ENCODE results near the gene ASXL1. TPM values are rescaled to one million over a fixed set of nuclear protein-coding genes. Genes with fewer than 3 reads are reported as not detected.
A peak's percentile ranks its signal among the peaks of the same experiment; 100 is the strongest.

Gene ASXL1
- total RNA-seq = 10 to 100 TPM; 43.5 to 79.8 (median 58.4) TPM

DNA sequence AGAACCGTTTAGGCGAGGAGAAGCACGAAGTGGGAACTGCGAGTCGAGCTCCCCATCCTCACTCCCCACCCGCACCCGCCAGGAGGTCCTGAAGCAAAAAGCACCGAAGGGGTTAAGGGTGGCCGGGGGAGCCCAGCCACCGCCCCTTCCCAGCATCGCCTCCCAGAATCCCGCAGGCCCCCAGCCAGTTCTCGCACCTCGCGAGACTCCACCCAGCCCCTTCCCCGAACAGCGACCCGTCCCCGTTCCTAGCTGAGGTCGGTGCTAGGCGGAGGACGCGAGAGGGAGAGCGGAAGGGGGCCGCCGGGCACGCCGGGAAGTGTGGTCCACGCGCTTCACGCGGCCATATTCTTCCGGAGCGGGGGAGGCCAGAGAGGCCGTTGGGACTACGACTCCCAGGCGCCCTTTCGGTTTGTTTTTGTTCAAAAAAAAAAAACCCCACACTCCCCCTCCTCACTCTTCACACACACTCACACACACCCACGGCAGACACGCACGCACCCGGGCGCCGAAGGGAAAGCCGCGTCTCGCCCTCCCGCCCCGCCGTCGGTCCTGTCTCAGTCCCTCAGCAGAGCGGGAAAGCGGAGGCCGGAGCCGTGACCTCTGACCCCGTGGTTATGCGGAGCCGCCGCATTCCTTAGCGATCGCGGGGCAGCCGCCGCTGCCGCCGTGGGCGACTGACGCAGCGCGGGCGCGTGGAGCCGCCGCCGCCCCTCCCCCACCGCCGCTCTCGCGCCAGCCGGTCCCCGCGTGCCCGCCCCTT lies at the start of gene ASXL1:
TSS of gene ASXL1 (plus strand) at position 463 of the 763 bp plus-strand sequence. CDS start 445 bp downstream, outside the sequence.
- WGBS, 2 donors (ENCODE audit: low coverage in 1 of 2) = 2% methylated on average over 12 of the region's 83 CpGs; no CpG with 5 or more reads in 1 of the 2 donors
- Histone ChIP-seq H3K27me3 (no peaks in the 10 kb centered on the region), H3K36me3 (no peaks in the 10 kb centered on the region), H3K9me3 (no peaks in the 10 kb centered on the region), H3K27ac (peak within 1 kb of the TSS; percentile 93 to 99 (median 98)), H3K4me1 (peaks cover 0 to 56% (median 15%) of the 10 kb centered on the region in 3 donors), H3K4me3 (peak within 1 kb of the TSS; percentile 73 to 95)
- TF ChIP-seq POLR2A (IDR thresholded peaks at IDR 0.05) (peak; percentile 44 to 62), POLR2AphosphoS5 (IDR thresholded peaks at IDR 0.05) (peak; percentile 79), EP300 (IDR thresholded peaks at IDR 0.05) (no peak)
- TF ChIP-seq, protein P1, sequence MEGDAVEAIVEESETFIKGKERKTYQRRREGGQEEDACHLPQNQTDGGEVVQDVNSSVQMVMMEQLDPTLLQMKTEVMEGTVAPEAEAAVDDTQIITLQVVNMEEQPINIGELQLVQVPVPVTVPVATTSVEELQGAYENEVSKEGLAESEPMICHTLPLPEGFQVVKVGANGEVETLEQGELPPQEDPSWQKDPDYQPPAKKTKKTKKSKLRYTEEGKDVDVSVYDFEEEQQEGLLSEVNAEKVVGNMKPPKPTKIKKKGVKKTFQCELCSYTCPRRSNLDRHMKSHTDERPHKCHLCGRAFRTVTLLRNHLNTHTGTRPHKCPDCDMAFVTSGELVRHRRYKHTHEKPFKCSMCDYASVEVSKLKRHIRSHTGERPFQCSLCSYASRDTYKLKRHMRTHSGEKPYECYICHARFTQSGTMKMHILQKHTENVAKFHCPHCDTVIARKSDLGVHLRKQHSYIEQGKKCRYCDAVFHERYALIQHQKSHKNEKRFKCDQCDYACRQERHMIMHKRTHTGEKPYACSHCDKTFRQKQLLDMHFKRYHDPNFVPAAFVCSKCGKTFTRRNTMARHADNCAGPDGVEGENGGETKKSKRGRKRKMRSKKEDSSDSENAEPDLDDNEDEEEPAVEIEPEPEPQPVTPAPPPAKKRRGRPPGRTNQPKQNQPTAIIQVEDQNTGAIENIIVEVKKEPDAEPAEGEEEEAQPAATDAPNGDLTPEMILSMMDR (IDR thresholded peaks at IDR 0.05) = peak in 2 of 4 experiments; percentile 21 to 29
- ATAC-seq = peak; percentile 97

DNA sequence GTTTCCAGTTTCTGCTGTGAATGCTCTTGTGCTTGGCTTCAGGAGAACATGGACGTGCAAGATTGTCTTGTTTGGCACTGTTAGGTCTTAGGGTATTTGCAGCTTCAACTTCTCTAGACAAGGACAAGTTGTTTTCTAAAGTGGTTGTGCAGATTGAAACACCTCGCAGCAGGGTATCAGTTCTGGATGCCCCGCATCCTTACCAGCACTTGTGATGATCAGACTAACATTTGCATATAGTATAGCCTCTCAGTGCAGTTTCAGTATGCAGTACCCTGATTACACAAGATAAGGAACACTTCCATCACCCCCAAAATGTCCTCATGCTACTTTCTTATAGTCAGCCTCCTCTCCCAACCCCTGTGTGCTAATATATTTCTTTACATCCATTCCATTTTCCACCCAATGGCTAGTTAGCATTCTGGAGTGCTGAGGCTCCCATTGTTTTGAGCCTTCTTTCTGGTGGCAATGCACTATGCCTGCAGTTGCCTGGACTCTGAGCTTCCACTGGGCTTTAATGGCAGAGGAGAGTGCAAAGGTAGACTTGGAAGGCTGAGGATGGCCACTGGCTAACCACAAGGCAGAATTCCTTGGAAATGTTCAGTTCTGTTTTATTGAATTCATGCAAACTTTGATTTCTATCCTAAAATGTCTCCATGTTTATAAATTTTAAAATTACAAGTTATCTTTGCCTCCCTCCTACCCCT lies 45.3 kb upstream of the ASXL1 start:
- Histone ChIP-seq H3K4me1 (no peaks in the 10 kb centered on the region), H3K27ac (no peak overlapping the region), H3K4me3 (no peak overlapping the region), H3K36me3 (peaks cover 0 to 70% of the 10 kb centered on the region in 2 donors), H3K9me3 (no peaks in the 10 kb centered on the region), H3K27me3 (no peaks in the 10 kb centered on the region)
- no peak for TF ChIP-seq EP300 (IDR thresholded peaks at IDR 0.05)
- TF ChIP-seq, protein P1 (IDR thresholded peaks at IDR 0.05) = no peak
- TF ChIP-seq POLR2AphosphoS5 (IDR thresholded peaks at IDR 0.05) = no peak
- no peak for TF ChIP-seq POLR2A (IDR thresholded peaks at IDR 0.05)
- WGBS, 2 donors (ENCODE audit: low coverage in 1 of 2) = 80 to 100% methylated on average over 1 to 2 of the region's 3 CpGs
- ATAC-seq = no peak

DNA sequence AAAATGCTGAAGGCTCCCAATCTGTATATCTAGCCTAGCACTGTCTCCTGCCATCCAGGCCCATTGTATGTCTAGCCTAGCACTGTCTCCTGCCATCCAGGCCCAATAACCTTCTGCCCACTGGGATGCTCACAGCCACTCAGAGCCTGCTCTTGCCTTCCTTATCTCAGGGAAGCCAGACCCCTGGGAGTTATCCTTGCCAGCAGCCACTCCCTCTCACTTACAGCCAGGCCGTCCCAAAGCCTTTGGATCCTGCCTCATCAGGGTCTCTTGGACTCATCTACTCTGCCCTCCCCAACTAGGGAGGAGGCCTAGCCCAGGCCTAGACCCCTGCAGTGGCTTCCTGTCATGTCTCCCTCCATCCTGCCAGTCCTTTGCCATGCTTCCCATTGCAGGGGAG lies 43.4 kb upstream of the ASXL1 start:
- Histone ChIP-seq H3K36me3 (peaks cover 0 to 79% of the 10 kb centered on the region in 2 donors), H3K27me3 (no peaks in the 10 kb centered on the region), H3K9me3 (no peaks in the 10 kb centered on the region), H3K4me3 (no peak overlapping the region), H3K4me1 (no peaks in the 10 kb centered on the region), H3K27ac (no peak overlapping the region)
- WGBS, 2 donors (ENCODE audit: low coverage in 1 of 2) = 100% methylated on average over 1 of the region's 1 CpG; no CpG with 5 or more reads in 1 of the 2 donors
- TF ChIP-seq POLR2AphosphoS5 (IDR thresholded peaks at IDR 0.05) (no peak), POLR2A (IDR thresholded peaks at IDR 0.05) (no peak), EP300 (IDR thresholded peaks at IDR 0.05) (no peak)
- TF ChIP-seq, protein P1 (IDR thresholded peaks at IDR 0.05) = no peak
- no peak for ATAC-seq

DNA sequence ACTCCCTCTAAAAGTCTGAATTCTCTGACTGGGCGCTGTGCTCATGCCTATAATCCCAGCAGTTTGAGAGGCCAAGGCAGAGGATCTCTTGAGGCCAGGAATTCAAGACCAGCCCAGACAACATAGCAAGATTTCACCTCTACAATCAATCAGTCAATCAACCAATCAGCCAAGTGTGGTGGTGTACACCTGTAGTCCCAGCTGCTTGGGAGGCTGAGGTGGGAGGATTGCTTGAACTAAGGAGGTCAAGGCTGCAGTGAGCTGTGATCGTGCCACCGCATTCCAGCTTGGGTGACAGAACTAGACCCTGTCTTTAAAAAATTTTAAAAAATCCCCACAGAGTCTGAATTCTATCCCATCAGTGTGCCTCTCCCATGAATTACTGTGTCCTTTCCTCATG lies 42.7 kb upstream of the ASXL1 start:
- Histone ChIP-seq H3K9me3 (no peaks in the 10 kb centered on the region), H3K4me3 (no peak overlapping the region), H3K27me3 (no peaks in the 10 kb centered on the region), H3K27ac (no peak overlapping the region), H3K36me3 (peaks cover 0 to 76% of the 10 kb centered on the region in 2 donors), H3K4me1 (no peaks in the 10 kb centered on the region)
- ATAC-seq = no peak
- TF ChIP-seq POLR2AphosphoS5 (IDR thresholded peaks at IDR 0.05) (no peak), EP300 (IDR thresholded peaks at IDR 0.05) (no peak), POLR2A (IDR thresholded peaks at IDR 0.05) (no peak)
- TF ChIP-seq, protein P1 (IDR thresholded peaks at IDR 0.05) = no peak
- 100% methylated on average over 2 of the region's 3 CpGs for WGBS, 2 donors (ENCODE audit: low coverage in 1 of 2)

Data from gastroesophageal sphincter (tissue), 4 donors.